K562 (cell line): ENCODE results near the gene MPC1. TPM values are rescaled to one million over a fixed set of nuclear protein-coding genes. Genes with fewer than 3 reads are reported as not detected.

Source experiments
- CCNT2 ChIP-seq: IDR thresholded peaks from 2 replicates; pipeline ENCODE4 v1.6.1; 2011; ENCODE audit warnings: borderline replicate concordance, low read depth, mild to moderate bottlenecking, moderate library complexity, mixed read lengths, low read length; ENCODE audit not compliant: insufficient read length; ENCODE audit errors: extremely low read depth
- HDAC1 ChIP-seq, 2 experiments: fragments of 450-650 bp; IDR thresholded peaks; 2 replicates each; pipeline ENCODE4 v1.6.1; 2016 to 2017; ENCODE audit warnings: inconsistent platforms in 1 of 2, mild to moderate bottlenecking in 1 of 2, moderate library complexity in 1 of 2
- JUN ChIP-seq, 2 experiments: sonication (generic) in 1 of 2; formaldehyde crosslinking in 1 of 2; IDR thresholded peaks; 2 replicates each; pipeline versions ENCODE4 v1.6.1 to v1.8.0; 2012 to 2022; ENCODE audit warnings: borderline replicate concordance in 2 of 2, mild to moderate bottlenecking in 2 of 2, improper control_type of control experiment in 1 of 2, low read depth in 1 of 2, low read length in 1 of 2, missing genetic modification reagents in 1 of 2
- KLF6 ChIP-seq: fragments of 250-450 bp; sonication (Bioruptor Pico); IDR thresholded peaks from 2 replicates; pipeline ENCODE4 v1.4.0; 2020; ENCODE audit warnings: mild to moderate bottlenecking, moderate library complexity, borderline replicate concordance
- PHB ChIP-seq: fragments of 250-450 bp; sonication (Bioruptor Pico); IDR thresholded peaks from 2 replicates; pipeline ENCODE4 v1.5.0; 2021
- POLR3G ChIP-seq: IDR thresholded peaks from 2 replicates; pipeline ENCODE4 v1.6.1; 2011; ENCODE audit not compliant: insufficient read length, insufficient replicate concordance; ENCODE audit errors: extremely low read depth
- PRDM10 ChIP-seq: fragments of 450-650 bp; IDR thresholded peaks from 2 replicates; pipeline ENCODE4 v1.6.1; 2018; ENCODE audit not compliant: partially characterized antibody
- RB1 ChIP-seq: fragments of 450-650 bp; IDR thresholded peaks from 2 replicates; pipeline ENCODE4 v1.6.1; 2017; ENCODE audit warnings: low read depth, mild to moderate bottlenecking
- RBBP5 ChIP-seq: fragments of 200-600 bp; sonication (generic); IDR thresholded peaks from 2 replicates; pipeline ENCODE4 v1.6.1; 2012; ENCODE audit warnings: borderline replicate concordance, mild to moderate bottlenecking, low read length, control low read depth, inconsistent platforms; ENCODE audit not compliant: insufficient read depth, poor library complexity, severe bottlenecking
- RUNX1 ChIP-seq: sonication (generic); IDR thresholded peaks from 2 replicates; pipeline ENCODE4 v1.6.1; 2016; ENCODE audit warnings: antibody characterized with exemption, low read depth
- SMARCA4 ChIP-seq: fragments of 450-650 bp; IDR thresholded peaks from 2 replicates; pipeline ENCODE4 v1.6.1; 2016
- SREBF2 ChIP-seq: sonication (generic); formaldehyde crosslinking; IDR thresholded peaks from 2 replicates; pipeline ENCODE4 v1.4.0; 2020; ENCODE audit warnings: mild to moderate bottlenecking, missing genetic modification reagents
- TBP ChIP-seq: optimal IDR thresholded peaks from 2 replicates; pipeline ENCODE3; 2011; ENCODE audit warnings: low read depth, low read length, improper control_type of control experiment
- THAP12 ChIP-seq: fragments of 250-450 bp; sonication (Bioruptor Pico); IDR thresholded peaks from 2 replicates; pipeline ENCODE4 v1.9.0; 2021; ENCODE audit warnings: mild to moderate bottlenecking, inconsistent platforms
- ZFP36 ChIP-seq: fragments of 150-350 bp; IDR thresholded peaks from 2 replicates; pipeline ENCODE4 v1.6.1; 2018; ENCODE audit warnings: low read length, low read depth; ENCODE audit not compliant: partially characterized antibody
- ZNF165 ChIP-seq: fragments of 250-450 bp; sonication (Bioruptor Pico); IDR thresholded peaks from 2 replicates; pipeline ENCODE4 v1.4.0; 2020; ENCODE audit warnings: borderline replicate concordance
- ZNF561 ChIP-seq: fragments of 450-650 bp; formaldehyde crosslinking; conservative IDR thresholded peaks from 2 replicates; pipeline ENCODE4 v1.4.0; 2020; ENCODE audit warnings: mild to moderate bottlenecking, moderate library complexity
- polyA plus RNA-seq, 8 experiments: library from polyadenylated mRNA; depleted of rRNA in 4 of 8; stranded (reverse) in 5 of 8; unstranded in 3 of 8; fragments of >200 nt; fragmentation: Nextera tagmentation in 2 of 8; fragmentation: Illumina TruSeq in 1 of 8; extraction: Ambion mirVana in 2 of 8; extraction: Trizol in 1 of 8; gene quantifications; 2 replicates each; pipeline versions ENCODE4 v1.2.1 to v1.2.3, GENCODE V29; 2011 to 2014; ENCODE audit warnings: inconsistent platforms in 1 of 8, missing spikeins in 1 of 8
- total RNA-seq, 7 experiments: library from RNA; depleted of rRNA in 6 of 7; stranded (reverse); fragments of >200 nt in 6 of 7; fragmentation: Illumina TruSeq in 2 of 7; extraction: Trizol in 2 of 7; gene quantifications; 2 replicates each; pipeline versions ENCODE4 v1.2.1 to v1.2.3, GENCODE V29; 2011 to 2021; ENCODE audit warnings: low replicate concordance in 1 of 7
- TF ChIP-seq, protein P1 (sequence below): sonication (generic); formaldehyde crosslinking; IDR thresholded peaks from 2 replicates; pipeline ENCODE4 v1.5.0; 2020; ENCODE audit warnings: missing genetic modification reagents
- TF ChIP-seq, protein P2 (sequence below), 2 experiments: fragments of 450-650 bp; conservative IDR thresholded peaks; 2 replicates each; pipeline ENCODE4 v1.6.1; 2017; ENCODE audit warnings: mild to moderate bottlenecking in 2 of 2, moderate library complexity in 2 of 2

The MPC1 gene
- total and polyA plus RNA-seq, 9 of the 15 experiments (the other 6 are each of a cell fraction or from before 2014, with no cell fraction given) = 78.6 to 185 (median 138) TPM

GRCh38 chr6:166330612-166331011, 52.1 kb downstream of the MPC1 start (continued):
- TF ChIP-seq JUN (IDR thresholded peaks at IDR 0.05; ENCODE audit: borderline replicate concordance, low read depth, low read length) (peak; percentile 51; the same call in 1 of the 2 replicates), JUN (CRISPR knock-in tag; IDR thresholded peaks at IDR 0.05; ENCODE audit: borderline replicate concordance) (no peak), RBBP5 (peak; percentile 61), ZNF165 (no peak), TBP (no peak), PRDM10 (peak; percentile 43), THAP12 (CRISPR knock-in tag) (no peak), ZNF561 (no peak), CCNT2 (peak; percentile 61), POLR3G (no peak), RB1 (peak; percentile 74), SREBF2 (CRISPR knock-in tag) (no peak), ZFP36 (peak; percentile 25), HDAC1 (IDR thresholded peaks at IDR 0.05) (0 out of 4 replicates have a peak, but pooled peaks of 1 of the 2 experiments have one; percentile 19), SMARCA4 (peak; percentile 48; the same call in 1 of the 2 replicates), RUNX1 (0 out of 2 replicates have a peak, but pooled peaks have one; percentile 54), KLF6 (CRISPR knock-in tag) (no peak), PHB (no peak)
- TF ChIP-seq, protein P1, sequence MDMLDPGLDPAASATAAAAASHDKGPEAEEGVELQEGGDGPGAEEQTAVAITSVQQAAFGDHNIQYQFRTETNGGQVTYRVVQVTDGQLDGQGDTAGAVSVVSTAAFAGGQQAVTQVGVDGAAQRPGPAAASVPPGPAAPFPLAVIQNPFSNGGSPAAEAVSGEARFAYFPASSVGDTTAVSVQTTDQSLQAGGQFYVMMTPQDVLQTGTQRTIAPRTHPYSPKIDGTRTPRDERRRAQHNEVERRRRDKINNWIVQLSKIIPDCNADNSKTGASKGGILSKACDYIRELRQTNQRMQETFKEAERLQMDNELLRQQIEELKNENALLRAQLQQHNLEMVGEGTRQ (CRISPR knock-in tag) = no peak
- TF ChIP-seq, protein P2, sequence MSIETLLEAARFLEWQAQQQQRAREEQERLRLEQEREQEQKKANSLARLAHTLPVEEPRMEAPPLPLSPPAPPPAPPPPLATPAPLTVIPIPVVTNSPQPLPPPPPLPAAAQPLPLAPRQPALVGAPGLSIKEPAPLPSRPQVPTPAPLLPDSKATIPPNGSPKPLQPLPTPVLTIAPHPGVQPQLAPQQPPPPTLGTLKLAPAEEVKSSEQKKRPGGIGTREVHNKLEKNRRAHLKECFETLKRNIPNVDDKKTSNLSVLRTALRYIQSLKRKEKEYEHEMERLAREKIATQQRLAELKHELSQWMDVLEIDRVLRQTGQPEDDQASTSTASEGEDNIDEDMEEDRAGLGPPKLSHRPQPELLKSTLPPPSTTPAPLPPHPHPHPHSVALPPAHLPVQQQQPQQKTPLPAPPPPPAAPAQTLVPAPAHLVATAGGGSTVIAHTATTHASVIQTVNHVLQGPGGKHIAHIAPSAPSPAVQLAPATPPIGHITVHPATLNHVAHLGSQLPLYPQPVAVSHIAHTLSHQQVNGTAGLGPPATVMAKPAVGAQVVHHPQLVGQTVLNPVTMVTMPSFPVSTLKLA (conservative IDR thresholded peaks at IDR 0.05) = peak in 1 of 2 experiments; percentile 62; a peak in 3 of 4 replicates
